ENCODE measurements around the gene SLC6A11.

DNA sequence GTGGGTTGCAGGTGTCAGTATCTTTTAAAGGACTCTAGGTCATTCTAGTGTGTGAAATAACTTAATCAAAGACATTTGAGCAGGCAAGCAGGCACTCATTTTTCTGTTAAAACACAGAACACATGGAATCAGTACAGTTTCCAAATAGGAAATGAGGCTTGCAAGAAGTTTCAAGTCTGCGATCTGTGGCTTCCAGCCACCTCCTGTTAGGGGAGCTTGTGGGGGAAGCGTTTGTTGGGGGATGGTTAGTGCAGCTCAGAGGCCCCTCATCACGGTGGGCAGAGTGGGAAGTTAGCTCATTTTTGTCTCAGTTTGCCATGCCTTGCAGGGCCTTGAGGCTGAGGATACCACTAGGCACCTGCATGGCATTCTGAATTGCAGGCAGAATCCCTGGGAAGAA is 59.9 kb downstream of the SLC6A11 start:
- TF ChIP-seq, protein P1, sequence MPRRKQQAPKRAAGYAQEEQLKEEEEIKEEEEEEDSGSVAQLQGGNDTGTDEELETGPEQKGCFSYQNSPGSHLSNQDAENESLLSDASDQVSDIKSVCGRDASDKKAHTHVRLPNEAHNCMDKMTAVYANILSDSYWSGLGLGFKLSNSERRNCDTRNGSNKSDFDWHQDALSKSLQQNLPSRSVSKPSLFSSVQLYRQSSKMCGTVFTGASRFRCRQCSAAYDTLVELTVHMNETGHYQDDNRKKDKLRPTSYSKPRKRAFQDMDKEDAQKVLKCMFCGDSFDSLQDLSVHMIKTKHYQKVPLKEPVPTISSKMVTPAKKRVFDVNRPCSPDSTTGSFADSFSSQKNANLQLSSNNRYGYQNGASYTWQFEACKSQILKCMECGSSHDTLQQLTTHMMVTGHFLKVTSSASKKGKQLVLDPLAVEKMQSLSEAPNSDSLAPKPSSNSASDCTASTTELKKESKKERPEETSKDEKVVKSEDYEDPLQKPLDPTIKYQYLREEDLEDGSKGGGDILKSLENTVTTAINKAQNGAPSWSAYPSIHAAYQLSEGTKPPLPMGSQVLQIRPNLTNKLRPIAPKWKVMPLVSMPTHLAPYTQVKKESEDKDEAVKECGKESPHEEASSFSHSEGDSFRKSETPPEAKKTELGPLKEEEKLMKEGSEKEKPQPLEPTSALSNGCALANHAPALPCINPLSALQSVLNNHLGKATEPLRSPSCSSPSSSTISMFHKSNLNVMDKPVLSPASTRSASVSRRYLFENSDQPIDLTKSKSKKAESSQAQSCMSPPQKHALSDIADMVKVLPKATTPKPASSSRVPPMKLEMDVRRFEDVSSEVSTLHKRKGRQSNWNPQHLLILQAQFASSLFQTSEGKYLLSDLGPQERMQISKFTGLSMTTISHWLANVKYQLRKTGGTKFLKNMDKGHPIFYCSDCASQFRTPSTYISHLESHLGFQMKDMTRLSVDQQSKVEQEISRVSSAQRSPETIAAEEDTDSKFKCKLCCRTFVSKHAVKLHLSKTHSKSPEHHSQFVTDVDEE (CRISPR knock-in tag; IDR thresholded peaks at IDR 0.05), result no peak
- TF ChIP-seq RARB (CRISPR knock-in tag; IDR thresholded peaks at IDR 0.05) (no peak), CSRNP3 (CRISPR knock-in tag; IDR thresholded peaks at IDR 0.05) (no peak), ZFP3 (CRISPR knock-in tag; IDR thresholded peaks at IDR 0.05) (no peak), SNAI2 (CRISPR knock-in tag; IDR thresholded peaks at IDR 0.05) (no peak), CREB5 (CRISPR knock-in tag; IDR thresholded peaks at IDR 0.05; ENCODE audit: low read depth) (no peak), GLIS3 (CRISPR knock-in tag; IDR thresholded peaks at IDR 0.05) (no peak), PPARA (CRISPR knock-in tag; IDR thresholded peaks at IDR 0.05; ENCODE audit: borderline replicate concordance) (no peak), PATZ1 (CRISPR knock-in tag; IDR thresholded peaks at IDR 0.05; ENCODE audit: borderline replicate concordance) (no peak)

All from SK-N-SH treated with all-trans-retinoic acid at 6 μM for 48 hours (cell line).